Jurkat, Clone E6-1 (cell line): ENCODE data around the gene AGAP1.

Source experiments
- DNase-seq: peaks from one replicate; pipeline ENCODE4 v3.0.0-alpha.2; 2011; ENCODE audit warnings: low read depth, low spot score
- H3K4me3 ChIP-seq: 2 replicates; pipeline ENCODE4 v1.5.1; 2011; ENCODE audit warnings: mild to moderate bottlenecking, low read length, control low read depth, moderate library complexity

Gene AGAP1

DNA sequence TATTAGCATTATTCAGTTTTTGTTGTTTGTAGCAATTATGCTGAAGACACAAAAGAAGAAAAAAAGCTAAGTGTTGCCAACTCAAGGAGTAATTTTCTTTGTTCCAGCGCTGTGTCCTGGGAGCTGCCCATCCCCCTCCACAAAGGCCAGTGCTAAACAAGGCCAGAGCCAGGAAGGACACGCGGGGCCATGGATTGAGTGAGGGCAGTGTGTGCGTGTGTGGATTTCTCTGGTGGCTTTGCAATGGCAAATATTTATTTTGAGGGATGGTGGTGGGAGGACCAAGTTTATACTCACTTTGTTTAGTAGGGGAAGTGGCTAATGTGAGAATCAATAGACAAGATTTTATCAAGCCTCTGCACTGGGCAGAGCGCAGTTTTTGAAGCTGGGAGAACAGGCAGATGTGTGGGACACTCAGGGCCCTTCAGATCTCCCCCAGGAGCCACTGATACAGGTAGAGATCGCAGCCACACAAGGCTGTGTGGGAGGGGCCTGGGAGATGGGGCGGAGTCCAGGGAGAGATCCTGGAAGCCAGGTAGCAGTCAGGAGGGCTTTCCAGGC lies 11.4 kb downstream of the AGAP1 start:
- DNase-seq: no peak
- H3K4me3 ChIP-seq: no peak overlapping the region

DNA sequence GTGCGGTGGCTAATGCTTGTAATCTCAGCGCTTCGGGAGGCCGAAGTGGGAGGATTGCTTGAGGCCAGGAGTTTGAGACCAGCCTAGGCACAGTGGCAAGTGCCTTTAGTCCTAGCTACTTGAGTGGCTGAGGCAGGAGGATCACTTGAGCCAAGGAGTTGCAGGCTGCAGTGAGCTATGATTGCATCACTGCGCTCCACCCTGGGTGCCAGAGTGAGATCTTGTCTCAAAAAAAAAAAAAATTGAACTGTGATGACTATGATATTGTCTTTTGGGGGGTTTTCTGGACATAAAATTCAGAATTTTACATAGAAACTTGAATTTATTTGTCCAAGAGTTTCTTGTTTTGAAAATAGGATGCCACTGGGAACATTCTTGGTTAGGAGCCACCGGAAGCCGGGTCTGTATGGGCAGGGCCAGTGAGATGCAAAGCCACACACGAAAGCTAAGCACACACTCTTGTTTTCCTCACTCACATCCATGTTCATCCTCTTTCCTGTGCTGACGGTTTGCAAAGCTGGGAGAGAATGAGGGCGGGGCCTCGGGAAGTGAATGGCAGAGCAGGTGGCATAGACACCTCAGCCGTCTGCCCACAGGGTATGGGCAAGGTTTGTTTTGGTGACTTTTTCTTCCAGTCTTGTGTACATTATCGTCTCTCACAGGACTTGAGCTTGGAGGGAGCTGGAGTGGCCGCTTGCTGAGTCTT lies 12.6 kb downstream of the AGAP1 start:
- H3K4me3 ChIP-seq: no peak overlapping the region
- no peak for DNase-seq

DNA sequence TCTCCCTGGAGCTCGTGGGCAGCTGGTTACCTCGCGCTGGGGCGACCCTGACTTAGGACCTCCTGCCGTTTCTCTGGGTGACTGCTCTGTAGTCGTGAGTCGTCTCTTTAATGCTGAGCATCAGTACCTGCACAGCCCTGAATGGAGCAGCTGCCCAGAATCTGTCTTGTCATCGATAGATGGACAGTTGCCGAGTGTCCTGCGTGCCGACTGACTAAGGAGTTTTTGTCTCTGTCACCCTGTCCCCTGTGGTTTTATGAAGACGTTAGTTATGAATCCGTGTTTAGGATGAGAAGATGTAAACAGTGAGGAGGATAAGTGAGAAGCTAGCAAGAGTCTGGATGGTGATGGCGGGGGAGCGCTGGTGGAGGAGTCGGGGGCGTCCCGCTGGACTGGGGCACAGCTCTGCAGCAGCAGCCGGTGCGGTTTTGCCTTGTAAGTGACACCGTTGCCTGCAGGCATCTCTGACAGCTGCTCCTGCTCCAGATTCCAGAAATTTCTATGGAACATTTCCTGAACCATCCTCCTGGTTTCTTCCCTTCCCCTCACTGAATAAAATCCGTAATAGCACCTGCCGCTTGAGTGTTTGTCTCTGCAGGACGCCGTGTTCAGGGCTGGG lies 13.3 kb downstream of the AGAP1 start:
- no peak overlapping the region for H3K4me3 ChIP-seq
- no peak for DNase-seq

DNA sequence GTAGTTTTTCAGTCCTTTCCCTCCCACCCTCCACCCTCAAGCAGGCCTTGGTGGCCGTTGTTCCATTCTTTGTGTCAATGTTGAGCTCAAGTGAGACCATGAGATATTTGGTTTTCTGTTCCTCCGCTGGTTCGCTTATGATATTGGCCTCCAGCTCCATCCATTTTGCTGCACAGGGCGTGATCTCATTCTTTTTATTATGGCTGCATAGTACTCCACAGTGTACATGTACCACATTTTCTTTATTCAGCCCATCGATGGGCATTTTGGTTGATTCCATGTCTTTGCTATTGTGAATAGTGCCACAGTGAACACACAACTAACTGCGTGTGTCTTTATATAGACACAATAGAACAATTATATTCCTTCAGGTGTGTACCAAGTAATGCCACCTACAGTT lies 14.1 kb downstream of the AGAP1 start:
- DNase-seq: no peak
- no peak overlapping the region for H3K4me3 ChIP-seq

DNA sequence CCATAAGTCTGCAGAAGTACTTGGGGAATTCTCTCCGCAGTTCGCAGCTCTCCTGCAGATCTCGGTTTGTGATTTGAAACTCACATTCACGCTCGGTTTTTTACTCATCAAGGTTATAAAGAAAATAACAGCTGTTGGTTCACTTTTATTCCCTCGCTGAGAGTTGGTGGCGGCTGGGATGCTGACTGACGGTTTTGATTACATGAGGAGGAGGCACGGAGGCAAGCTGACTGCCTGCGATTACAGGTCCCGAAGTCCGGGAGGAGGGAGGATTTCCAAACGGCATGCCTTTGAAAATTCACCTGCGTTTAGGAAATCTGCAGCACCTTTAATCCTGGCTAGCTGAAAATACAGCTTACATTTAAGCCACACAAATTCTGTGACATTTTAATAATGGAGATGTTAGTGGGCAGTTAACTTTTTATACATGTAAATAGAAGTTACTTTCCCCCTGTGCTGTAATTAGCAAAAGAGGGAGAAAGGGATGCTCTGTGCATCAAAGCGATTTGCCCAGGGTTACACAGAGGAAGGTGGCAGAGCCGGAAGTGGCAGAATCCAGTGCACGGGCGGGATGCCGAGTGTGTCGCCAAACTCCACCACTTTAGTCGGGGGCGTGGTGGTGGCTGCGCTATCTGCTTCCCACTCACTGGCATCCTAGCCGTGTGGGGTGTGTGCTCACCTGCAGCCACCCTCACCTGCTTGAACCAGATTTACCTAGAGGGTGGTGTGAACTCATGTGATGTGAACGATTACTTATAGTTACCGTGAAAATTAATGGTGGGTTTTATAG lies 14.7 kb downstream of the AGAP1 start:
- no peak for DNase-seq
- H3K4me3 ChIP-seq: no peak overlapping the region

DNA sequence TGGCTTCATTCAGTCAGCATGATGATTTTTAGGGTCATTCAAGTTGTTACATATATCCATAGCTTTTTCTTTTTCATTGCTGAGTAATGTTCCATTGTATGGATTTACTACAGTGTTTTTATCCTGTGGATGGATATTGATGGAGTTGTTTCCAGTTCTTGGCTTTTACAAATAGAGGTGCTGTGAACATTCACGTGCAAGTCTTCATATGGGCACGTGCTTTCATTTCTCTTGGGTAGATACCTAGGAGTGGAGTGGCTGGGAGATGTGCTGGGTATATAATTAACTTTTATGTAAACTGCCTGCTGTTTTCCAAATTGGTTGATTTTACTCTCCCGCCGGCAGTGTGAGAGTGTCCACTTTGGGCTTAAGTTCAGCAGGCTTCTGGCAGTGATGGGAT lies 16.5 kb downstream of the AGAP1 start:
- DNase-seq: no peak
- no peak overlapping the region for H3K4me3 ChIP-seq

DNA sequence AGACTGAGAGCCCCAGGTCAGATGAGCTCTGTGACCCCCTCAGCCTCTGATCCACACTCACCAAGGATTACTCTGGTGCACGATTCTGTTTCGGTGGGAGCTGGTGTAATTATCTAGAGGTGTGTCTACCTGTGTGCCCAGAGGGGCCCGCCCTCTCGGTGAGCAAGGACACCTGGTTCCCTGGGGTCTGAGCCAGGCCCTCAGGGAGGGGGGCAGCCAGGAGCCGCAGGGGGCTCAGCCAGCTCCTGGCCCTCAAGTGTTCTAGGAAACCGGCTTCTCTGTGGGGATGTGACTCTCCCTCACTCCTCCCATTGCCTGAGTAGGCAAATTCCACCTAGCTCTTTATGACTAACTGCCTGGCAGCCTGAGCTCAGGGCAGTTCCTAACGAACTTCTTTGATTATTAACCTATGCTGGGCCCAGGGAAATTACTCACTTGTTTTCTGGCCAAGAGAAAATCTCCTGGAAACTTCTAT lies 17.4 kb downstream of the AGAP1 start:
- DNase-seq: no peak
- no peak overlapping the region for H3K4me3 ChIP-seq

DNA sequence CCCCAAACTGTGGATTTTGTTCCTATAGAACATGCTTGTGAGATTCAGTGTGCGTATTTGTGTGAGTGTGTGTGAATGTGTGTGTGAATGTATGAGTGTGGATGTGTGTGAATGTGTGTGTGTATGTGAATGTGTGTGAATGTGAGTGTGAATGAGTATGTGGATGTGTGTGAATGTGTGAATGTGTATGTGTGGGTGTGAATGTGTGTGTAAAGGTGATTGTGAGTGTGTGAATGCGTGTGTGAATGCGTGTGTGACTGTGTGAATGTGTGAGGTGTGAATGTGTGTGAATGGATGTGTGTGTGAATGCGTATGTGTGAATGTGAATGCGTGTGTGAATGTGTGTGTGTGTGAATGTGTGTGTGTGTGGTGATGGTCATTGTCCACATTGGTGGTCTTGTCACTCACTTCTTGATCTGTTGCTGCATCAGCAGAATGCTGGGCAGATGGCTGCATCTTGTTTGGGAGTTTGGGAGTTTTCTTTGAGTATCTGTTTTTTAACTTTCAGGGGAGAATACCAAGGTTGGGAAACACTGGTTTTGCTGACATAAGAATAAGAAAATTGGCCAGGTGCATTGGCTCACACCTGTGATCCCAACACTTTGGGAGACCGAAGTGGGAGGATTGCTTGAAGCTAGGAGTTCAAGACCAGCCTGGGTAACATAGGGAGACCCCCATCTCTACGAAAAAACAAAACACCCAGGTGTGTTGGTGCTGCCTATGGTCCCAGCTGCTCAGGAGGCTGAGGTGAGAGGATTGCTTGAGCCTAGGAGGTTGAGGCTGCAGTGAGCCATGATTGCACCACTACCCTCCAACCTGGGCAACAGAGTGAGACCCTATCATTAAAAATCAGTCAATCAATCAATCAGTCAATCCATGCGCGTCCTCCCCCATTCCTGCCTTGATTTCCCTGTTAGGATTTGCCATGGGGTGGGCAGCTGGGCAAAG lies 18.2 kb downstream of the AGAP1 start:
- H3K4me3 ChIP-seq: no peak overlapping the region
- DNase-seq: no peak

DNA sequence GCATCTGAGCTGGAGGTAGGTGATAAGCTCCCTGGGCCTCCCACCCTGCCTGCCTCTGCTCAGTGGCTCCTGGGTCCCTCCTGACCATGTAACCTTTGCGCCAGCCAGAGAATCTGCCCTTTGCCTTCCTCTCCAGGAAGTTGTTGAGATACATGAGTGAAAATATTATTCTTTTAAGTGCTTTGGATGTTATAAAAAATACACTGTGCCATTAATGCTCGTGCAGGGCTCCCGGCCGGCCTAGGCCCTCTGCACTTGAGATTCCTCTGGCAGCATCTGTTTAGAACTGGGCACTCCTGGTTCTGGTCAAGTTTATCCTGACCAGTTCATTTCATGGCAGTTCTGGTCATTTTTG lies 18.8 kb downstream of the AGAP1 start:
- H3K4me3 ChIP-seq: no peak overlapping the region
- no peak for DNase-seq

DNA sequence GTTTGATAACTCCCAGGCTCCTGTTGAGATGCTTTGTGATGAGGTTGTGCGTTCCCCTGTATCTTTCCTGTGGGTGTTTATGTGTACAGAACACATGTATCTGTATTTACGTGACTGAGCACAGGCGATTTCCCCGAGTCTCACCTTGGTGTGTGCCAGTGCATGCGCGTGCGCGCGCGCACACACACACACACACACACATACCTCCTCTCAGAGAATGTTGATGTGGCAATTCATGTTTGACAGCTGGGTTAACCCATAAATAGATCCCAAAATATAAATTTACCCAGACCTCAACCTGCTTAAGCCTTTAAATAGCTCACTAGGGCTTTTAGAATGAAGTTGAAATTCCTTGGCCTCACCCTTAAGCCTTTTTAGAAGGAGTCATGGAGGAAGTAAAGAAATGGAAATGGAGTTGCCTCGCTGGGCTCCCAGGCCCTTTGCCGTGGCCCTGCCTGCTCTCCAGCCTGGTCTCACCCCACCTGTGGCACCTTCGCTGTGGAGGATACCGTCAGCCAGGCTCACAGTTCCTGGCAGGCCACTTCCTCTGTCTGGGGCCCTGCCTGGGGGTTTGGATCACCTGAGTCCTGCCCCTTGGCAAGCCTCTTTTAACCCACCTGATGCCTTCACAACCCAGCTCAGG lies 20.3 kb downstream of the AGAP1 start:
- no peak for DNase-seq
- no peak overlapping the region for H3K4me3 ChIP-seq

DNA sequence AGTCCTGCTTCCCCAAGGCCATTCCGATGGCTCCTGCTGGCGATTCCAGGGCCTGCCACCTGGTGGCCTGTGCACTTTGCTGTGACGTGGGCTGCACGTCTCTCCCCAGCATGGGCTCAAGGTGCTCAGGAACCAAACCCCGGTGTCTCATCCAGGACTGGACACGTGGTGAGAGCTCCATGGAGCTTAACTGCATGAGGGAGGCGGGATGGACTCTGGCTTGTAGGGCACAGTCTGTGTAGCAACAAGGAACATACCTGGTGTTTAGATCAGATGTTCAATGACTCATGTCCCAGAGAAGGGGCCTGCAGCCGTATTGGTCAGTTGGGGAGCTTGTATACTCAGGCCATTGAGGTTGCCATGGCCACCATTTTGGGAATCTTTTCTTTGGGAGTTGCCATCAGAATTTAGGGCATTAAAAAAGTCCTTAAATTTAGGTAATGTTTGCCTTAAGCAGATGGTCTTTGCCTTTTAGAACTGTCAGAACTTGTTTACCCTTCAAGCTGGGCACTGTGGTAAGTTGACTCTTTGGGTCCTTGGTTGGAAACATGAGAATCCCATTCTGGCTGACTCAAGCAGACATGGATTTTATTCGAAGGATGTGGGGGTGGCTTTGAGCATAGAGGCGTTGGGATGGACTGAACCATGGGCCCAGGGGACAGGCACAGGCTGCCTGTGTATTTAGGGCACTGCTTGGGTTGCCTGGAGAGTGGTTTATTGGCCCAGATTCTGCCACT lies 21.0 kb downstream of the AGAP1 start:
- no peak overlapping the region for H3K4me3 ChIP-seq
- no peak for DNase-seq

DNA sequence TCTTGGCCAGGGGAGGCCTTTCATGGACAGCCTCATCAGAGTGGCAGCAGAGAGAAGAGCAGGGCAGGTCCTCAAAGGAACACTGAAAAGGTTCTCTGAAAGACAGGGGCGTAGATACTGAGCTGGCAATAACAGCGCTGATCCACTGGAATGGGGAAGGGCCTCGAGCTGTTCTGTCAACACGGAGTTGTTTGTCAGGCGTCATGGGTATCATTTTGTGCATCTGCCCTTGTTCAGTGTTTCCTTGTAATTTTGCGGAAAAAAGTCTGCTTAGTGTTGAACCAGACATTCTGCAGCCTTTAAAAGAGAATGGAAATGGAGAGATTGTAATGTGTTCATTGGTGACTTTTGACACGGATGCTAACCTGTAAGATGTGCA lies 21.5 kb downstream of the AGAP1 start:
- H3K4me3 ChIP-seq: no peak overlapping the region
- no peak for DNase-seq

DNA sequence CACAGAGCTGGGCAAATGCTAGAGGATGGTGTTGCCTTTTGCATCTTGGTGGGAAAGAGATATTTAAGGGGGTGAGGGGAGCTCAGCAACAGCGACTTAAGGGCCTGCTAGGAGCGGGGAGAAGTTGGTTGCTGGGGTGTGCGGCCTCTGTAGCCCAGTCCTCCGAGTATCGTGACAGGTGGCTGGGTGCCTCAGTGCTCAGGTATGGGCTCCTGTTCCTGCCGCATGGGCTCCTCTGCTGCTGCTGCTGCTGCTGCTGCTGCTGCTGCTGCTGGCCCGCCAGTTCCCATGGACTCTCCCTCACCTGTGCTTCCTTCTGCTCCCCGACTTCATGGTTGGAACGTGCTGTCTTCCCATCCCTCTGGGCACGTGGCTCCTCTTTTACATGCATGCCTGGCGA lies 22.0 kb downstream of the AGAP1 start:
- no peak for DNase-seq
- no peak overlapping the region for H3K4me3 ChIP-seq

DNA sequence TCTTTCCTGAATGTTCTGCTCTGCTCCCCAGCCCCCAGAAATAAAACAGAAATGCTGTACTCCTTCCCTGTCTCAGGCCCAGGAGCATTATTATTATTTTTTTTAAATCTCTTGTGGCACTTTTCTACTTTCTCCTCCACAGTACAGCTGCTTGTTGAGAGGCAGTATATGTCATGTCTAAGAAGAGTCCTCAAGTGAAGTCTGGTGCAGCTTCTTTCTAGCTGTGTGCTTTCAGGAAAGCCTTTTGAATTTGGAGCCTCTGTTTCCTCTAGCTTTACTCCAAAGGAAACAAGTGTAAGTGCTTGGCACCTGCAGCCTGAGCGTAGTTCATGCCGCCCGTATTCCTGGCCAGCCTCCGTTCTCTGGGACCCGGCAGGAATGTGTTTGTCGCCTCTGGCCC lies 22.4 kb downstream of the AGAP1 start:
- no peak for DNase-seq
- no peak overlapping the region for H3K4me3 ChIP-seq

DNA sequence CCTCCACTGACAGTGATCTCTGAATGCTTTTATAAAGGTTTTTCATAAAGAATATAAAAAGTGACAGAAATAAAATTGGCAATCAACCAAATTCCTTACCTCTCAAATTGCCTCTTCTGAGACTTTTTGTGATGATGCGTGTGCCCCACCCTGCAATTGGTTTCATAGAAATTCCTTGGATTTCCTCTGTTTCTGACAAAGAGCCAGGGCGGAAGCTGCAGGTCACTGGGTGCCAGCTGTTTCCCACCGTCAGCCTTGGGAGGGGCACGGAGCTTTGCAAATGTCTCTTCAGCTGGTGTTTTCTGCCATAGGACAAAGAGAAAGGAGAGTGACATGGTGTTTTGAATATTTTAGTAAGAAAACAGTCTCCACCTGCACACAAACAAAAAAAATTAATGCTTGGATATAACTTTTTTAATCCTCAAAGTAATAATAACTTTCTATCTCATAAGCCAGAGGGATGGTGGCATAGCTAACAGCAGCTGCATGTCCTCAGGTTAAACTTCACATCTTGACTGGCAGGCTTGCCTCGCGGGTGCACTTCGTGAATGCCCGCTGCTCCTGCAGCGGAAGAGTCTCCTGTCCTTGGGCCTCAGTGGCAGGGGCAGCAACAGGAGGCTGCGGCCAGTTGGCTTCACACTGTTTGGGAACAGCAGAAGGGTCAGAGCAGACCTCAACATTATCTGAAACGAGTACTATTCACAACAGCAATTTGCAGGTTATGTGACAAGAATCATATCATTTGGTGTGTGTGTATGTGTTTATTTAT lies 24.7 kb downstream of the AGAP1 start:
- DNase-seq: no peak
- no peak overlapping the region for H3K4me3 ChIP-seq

DNA sequence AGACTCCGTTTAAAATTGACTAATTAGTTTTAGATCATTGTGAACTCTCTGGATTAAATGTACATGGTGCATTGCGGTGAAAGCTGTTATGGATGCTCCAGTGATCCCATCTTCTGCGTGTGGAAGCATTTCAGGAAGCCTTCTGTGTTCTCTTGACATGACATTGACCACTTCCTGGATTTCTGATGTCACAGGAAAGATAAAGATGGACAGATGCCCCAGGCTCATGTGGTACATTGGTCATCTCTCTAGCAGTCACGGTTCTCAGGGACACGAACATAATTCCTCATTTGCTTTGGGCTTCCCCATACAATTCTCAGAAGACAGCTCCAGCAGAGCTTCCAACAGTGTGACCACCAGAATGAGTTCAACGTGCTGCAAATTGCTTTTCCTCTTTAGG lies 26.9 kb downstream of the AGAP1 start:
- DNase-seq: no peak
- H3K4me3 ChIP-seq: no peak overlapping the region

DNA sequence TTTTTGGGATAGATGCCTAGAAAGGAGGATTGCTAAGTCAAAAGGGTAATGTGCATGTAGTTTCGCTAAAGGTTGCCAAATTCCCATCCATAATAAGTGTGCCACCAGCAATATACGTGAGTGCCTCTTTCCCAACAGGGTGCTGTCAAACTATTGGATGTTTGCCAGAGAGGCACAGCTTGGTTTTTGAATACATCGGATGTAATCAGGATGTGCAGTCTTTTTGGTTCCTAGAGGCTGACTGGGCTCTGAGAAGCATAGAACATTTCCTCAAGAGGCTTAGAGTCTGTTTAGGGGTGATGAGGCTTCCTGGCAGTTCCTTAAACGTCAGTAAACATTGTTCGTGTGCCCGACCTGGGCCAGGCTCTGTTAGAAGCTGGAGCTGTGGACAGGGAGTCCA lies 28.0 kb downstream of the AGAP1 start:
- no peak for DNase-seq

More for the DNA sequence above, 28.0 kb downstream of the AGAP1 start:
- H3K4me3 ChIP-seq: no peak overlapping the region
